ENCODE results near the gene COL25A1.

Gene COL25A1

GRCh38 chr4:109291707-109292238, 10.7 kb downstream of the COL25A1 start:
- no peak for DNase-seq (ENCODE audit: low spot score)

DNA sequence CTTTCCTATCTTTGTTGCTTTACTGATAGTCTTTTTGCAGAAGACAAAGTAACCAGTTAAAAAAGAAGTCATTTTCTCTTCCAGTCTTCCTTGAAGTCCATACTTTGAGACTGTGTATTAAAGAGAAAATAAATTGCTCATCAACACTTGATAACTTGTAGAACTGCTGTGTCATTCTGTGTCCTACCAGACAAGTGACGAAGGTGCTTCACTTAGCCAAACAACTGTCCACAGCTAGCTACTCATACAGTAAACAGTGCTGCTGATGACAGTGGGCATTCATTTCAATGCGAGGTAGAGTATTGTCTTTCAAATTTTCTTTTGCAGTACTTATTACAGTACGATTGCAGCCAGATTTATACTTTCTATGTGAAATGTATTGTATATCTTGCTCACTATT, 11.5 kb downstream of the COL25A1 start:
- no peak for DNase-seq (ENCODE audit: low spot score)

- DNase-seq (ENCODE audit: low spot score): no peak
Observed at GRCh38 chr4:109278594-109279031, 23.8 kb downstream of the COL25A1 start.

- no peak for DNase-seq (ENCODE audit: low spot score)
Observed at GRCh38 chr4:109276482-109277095, 25.9 kb downstream of the COL25A1 start.

DNA sequence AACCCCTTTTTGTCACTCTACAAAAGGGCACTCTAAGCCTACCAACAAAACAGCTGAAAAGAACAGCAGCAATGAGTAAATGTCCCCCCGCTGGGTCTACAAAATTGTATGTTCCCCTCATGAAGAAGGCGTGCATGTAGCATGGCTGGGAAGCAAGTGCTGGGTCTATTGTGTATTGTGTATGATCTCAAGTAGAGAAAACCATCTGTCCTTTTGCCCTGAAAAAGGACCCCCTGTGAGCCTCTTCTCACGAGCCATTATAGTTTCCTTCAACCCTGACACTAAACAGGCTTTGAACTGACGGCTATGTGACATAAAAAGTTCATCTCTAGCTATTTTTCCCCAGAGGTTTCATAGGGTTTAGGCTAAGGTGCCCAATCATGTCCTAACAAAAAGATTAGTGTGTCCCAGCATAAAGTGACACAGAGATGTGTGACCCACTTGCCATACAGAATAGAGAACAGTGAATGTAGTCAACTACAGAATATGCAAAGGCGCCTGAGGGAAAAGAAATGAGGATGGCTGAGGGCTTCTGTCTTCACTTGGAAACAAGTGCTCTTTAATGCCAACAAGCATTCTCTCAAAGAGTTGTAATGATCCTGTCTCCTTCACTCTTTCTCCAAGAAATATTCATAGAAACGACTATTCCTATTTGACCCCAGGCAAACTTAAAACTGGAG, 27.3 kb downstream of the COL25A1 start:
- no peak for DNase-seq (ENCODE audit: low spot score)

GRCh38 chr4:109266891-109267290, 35.6 kb downstream of the COL25A1 start:
- DNase-seq (ENCODE audit: low spot score): no peak

DNA sequence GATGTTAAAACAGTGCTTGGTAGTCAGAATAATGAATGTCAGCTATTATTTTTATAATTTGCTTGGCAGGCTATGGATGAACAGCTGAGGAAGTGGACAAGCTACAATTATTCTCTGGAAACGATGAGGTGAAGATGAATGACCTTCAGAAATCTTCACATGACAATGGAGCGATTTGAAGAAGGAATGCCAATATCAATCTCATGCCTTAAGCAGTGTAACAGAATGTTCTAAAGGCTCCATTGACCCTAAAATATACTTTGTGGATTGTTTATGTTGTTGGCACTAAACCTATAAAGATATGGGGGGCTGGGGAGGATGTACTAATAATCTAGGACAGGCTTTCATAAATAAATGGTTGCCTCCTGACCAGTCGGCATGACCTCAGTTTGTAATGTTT, 36.2 kb downstream of the COL25A1 start:
- DNase-seq (ENCODE audit: low spot score): no peak

GRCh38 chr4:109263721-109264120, 38.7 kb downstream of the COL25A1 start:
- no peak for DNase-seq (ENCODE audit: low spot score)

DNA sequence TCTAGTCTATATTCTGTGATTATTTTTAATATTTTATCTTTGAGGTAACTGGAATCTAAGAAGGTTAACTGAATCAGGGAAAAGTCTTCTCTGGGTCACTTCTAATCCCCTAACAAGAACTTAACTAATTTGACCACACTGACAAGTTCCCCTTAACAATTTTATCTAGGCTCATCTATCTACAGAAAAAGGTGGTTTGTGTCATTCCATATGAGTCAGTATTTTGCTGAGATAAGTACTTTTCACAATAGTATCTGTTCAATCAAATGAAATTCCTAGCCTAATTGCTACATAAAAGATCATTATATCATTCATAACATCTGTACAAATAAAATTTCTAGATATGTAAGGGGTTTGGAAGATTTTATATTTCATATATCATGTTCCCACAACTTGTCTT, 45.6 kb downstream of the COL25A1 start:
- no peak for DNase-seq (ENCODE audit: low spot score)

DNA sequence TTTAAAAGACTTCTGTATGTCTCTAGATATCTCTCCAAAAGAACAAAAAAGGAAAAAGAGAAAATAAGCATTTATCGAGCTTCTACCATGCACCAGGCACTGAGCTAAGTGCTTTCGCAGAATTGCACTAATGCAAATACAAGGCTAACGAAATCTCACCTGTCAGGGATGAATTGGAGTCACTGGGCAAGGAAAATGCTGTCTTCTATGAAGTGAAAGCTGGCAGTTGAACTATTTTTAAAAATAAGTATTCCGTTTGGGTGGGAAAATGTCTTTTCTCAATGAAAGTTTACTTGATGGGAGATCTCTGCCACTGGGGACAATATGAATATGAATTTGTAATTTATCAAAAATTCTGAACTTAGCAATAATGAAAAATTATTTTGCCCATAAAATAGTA, 47.6 kb downstream of the COL25A1 start:
- DNase-seq (ENCODE audit: low spot score): no peak

GRCh38 chr4:109251396-109251795, 51.1 kb downstream of the COL25A1 start:
- no peak for DNase-seq (ENCODE audit: low spot score)

GRCh38 chr4:109248322-109248900, 54.0 kb downstream of the COL25A1 start:
- DNase-seq (ENCODE audit: low spot score): no peak

DNA sequence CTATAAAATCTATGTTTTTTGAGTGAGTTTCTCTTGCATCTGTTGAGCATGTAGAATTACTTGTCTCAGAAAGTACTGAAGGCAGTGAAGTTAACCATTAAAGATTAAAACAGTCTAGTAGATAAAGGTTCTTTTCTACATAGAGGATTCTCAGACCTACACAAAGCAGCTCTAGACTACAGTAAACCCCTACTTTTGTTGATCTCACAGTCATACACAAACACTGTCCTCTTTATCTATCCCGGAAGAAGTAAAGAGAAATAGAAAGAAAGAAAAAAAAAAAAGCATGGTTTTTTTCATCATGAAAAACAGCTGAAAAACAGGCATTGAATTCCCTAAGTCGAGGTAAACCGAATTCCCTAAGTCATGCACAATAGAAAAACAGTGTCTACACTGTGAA, 58.6 kb downstream of the COL25A1 start:
- no peak for DNase-seq (ENCODE audit: low spot score)

DNA sequence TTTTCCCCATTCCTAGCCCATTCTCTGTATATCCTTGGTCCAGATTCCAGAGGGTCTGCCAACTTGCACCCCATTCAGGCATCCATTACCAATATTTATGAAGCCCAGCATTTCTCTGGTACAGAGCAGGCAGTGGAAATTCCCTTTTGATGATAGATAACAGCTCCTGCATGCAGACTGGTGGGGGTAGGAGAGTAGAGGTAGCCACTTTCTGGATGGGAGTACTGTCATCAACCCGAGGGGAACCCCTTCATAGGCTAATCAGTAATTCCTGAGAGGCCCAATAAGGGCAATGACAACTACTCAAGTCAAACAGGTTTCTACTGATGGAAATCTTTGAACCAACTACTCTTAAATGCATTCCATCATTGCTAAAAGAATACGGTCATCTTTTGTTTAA, 63.7 kb downstream of the COL25A1 start:
- DNase-seq (ENCODE audit: low spot score): no peak

DNA sequence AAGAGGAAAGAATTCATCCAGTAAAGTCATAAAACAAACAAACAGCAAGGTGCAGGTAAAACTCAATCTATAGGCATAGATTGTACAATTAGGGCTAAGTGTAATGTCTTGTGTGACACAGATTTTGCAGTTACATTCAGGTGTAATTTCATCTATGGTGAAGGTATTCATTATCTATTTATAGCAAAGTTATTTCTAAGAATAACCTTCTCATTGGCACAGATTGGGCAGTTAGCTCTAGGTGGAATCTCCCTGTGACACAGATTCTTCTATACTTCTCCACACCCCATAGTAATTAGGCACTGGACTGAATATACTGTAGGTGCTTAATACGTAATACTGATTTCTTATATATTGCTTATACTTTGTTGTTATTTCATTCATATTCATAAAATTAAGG, 66.8 kb downstream of the COL25A1 start:
- DNase-seq (ENCODE audit: low spot score): no peak

- no peak for DNase-seq (ENCODE audit: low spot score)
Observed at GRCh38 chr4:109234596-109234995, 67.9 kb downstream of the COL25A1 start.

DNA sequence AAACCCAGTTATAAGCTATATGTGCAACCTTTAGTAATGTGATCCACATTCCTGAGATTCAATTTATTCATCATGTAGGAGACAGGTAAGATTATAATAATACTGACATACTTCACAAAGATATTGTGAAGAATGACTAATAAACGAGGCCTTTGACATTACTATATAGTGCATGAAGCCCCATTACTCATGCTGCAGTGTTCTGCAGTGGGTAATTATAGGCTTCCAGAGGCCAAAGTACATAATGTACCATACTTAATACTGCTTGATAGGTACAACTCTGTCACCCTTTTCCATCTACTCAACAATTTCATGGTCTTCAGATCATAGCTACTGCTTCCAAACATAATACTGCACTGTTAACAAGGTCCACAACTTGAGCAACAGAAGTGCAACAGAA, 68.9 kb downstream of the COL25A1 start:
- DNase-seq (ENCODE audit: low spot score): no peak

- no peak for DNase-seq (ENCODE audit: low spot score)
Observed at GRCh38 chr4:109232681-109233080, 69.8 kb downstream of the COL25A1 start.

DNA sequence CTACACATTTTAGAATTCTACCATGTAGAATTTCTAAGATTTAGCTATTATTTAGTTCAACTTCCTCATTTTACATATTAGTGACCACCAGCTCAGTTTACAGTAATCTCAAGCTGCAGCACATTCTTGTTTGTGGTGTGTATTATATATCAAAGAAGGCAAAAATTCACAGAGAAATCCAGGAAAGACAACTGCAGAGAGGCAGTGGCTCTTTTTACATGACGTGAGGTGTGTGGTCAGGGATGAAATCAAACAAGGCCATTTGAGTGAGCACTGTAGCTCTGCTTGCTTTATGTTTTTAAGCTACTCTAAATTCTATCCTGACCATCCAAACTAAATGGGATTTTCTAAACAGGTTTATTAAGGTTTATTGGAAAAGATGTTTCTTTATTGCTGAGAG, 71.1 kb downstream of the COL25A1 start:
- DNase-seq (ENCODE audit: low spot score): no peak

DNA sequence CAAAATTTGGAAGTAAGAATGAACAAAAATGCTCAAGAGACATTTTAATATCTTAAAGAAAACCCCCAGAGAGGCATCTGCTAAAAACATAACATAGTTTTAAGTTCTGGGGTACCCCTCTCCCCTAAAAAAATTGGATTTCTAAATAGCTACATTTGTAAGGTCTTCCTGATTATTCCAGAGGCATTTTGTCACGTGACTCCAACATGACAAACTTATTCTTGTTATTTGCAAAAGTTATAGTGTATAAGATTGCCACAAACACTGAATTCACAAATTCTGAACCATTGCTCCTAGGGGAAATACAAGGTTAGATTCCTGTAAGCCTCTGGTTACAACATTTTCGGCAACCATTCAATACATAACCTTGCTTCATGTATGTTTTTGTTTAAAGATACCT, 73.4 kb downstream of the COL25A1 start:
- no peak for DNase-seq (ENCODE audit: low spot score)

GRCh38 chr4:109218288-109218687, 84.2 kb downstream of the COL25A1 start:
- DNase-seq (ENCODE audit: low spot score): no peak

DNA sequence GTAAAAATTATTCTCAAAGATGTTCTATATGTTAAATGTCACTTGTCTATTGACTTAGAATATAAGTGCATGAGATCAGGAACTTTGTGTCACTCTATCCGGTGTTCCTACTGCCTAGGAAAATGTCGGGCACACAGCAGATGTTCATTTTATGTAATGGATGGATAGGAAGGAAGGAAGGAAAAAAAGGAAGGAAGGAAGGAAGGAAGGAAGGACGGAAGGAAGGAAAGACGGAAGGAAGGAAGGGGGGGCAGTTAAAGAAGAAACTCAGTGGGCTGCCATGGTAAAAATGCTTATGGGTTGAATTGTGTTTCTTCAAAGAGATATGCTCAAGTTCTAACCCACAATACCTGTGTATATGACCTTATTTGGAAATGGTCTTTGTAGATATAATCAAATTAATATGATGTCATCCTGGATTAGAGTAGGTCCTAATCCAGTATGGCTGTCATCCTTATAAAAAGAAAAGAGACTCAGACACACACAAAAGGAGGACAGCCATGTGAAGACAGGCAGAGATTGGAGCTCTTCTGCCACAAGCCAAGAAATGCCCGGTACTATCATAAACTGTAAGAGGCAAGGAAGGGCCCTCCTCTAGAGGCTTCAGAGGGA, 86.3 kb downstream of the COL25A1 start:
- no peak for DNase-seq (ENCODE audit: low spot score)

DNA sequence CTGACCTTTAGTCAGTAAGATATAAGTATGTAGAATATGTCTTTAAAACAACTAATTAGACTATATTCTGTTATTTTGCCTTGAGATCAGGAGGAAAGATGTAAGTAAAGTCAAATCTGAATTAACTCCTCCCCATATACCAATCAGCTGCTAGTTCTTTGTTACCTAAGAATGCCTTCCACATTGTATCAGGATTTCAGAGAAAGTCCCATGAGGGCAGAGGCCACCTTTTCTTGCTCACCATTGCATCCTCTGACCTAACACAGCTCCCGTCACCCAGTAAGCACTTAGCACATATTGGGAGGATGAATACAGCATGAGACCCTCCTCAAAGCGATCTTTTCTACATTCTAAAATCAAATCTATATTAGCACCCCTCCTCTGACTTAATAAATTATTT, 87.0 kb downstream of the COL25A1 start:
- no peak for DNase-seq (ENCODE audit: low spot score)
